GM12801 (cell line): Measurements from ENCODE around the gene NMT1.

Experiments
- TF ChIP-seq, protein P1 (sequence below): IDR thresholded peaks from one replicate; pipeline ENCODE4 v1.5.1; 2011; ENCODE audit warnings: control low read depth; ENCODE audit not compliant: insufficient read length; ENCODE audit errors: extremely low read depth

The NMT1 gene

DNA sequence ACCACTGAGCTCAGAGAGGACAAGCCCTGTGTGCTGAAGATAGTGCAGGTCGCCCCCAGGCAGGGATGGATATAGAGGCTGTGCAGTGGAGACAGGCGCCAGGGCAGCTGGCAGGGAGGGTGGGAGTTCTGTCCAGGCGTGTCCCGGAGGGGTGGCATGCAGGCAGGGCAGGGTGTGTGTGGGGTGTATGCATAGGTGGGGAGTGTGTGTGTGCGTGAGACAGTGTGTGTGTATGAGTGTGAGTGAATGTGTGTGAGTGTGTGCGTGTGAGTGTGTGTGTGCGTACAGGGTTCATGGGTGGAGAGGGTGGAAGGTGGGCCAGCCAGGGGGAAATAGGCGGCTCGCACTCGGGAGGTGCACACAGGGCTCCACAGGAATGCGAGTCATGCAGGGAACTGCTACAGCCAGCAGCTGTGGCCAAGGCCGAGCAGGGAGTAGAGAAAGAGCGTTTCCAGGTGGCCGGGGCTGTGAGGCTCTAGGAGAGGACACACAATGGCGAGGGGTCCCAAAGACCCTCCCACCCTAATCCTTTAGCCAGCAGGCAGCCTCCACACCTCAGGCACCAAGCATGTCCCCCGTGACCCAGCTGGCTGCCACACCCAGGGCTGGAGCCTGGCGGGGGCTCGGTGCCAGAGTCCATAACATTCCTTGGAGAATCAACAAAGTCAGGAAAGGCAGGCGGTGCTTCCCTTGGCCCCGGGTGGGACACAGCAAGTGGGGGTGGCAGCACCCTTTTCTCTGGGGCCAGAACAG, 66.6 kb downstream of the NMT1 start:
- TF ChIP-seq, protein P1, sequence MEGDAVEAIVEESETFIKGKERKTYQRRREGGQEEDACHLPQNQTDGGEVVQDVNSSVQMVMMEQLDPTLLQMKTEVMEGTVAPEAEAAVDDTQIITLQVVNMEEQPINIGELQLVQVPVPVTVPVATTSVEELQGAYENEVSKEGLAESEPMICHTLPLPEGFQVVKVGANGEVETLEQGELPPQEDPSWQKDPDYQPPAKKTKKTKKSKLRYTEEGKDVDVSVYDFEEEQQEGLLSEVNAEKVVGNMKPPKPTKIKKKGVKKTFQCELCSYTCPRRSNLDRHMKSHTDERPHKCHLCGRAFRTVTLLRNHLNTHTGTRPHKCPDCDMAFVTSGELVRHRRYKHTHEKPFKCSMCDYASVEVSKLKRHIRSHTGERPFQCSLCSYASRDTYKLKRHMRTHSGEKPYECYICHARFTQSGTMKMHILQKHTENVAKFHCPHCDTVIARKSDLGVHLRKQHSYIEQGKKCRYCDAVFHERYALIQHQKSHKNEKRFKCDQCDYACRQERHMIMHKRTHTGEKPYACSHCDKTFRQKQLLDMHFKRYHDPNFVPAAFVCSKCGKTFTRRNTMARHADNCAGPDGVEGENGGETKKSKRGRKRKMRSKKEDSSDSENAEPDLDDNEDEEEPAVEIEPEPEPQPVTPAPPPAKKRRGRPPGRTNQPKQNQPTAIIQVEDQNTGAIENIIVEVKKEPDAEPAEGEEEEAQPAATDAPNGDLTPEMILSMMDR = no peak

DNA sequence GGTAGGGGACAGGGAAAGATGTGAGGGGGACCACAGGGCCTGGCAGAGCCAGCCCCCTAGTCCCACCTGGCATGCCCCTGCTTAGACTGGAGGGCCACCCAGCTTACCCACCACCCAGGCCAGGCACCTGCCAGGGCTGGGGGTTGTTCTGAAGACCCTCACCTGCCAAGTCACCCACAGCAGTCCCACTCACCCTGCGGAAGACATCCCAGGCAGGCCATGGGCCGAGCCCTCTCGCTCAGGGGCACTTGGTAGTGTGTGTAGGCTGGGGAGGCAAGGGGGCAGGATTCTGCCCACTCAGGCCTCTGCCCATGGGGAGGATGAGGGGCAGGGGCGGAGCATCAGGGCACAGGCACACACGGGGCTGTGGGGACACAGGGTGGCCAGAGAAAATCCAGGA, 67.2 kb downstream of the NMT1 start:
- TF ChIP-seq, protein P1 = no peak

DNA sequence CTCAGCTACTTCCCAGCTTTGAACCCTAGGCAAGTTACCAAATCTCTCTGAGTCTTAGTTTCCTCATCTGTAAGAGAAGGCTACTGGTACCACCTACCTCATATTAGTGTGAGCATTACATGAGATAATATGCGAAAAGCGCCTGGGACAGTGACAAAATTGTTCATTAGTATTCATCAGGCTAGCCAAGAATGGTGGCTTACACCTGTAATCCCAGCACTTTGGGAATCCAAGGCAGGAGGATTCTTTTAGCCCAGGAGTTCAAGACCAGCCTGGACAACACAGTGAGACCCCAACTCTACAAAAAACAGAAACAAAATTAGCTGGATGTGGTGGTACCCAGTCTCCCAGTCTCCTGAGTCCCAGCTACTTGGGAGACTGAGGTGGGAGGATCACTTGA, 67.9 kb downstream of the NMT1 start:
- TF ChIP-seq, protein P1 = no peak

DNA sequence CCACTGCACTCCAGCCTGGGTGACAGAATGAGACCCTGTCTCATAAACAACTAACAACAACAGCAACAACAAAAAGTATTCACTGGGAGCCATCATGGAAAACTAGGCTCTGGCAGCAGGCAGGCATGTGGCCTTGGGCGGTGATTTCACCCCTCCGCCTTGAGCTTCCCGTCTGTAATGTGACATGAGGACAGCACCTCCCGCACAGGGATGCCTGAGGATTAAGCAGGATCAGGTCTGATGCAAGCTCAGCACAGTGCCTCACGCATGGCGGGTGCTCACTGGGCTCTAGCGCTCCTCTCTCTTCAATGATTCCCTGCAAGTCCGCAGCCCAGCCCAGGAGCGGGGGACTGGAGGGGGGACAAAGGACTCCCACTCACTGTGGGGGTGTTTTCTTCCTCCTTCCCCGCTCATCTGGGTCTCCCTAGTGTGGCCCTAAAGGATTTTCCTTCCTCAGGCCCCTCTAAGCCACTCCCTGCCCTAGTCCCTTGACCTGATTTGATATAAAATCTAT, 68.4 kb downstream of the NMT1 start:
- TF ChIP-seq, protein P1 = no peak

DNA sequence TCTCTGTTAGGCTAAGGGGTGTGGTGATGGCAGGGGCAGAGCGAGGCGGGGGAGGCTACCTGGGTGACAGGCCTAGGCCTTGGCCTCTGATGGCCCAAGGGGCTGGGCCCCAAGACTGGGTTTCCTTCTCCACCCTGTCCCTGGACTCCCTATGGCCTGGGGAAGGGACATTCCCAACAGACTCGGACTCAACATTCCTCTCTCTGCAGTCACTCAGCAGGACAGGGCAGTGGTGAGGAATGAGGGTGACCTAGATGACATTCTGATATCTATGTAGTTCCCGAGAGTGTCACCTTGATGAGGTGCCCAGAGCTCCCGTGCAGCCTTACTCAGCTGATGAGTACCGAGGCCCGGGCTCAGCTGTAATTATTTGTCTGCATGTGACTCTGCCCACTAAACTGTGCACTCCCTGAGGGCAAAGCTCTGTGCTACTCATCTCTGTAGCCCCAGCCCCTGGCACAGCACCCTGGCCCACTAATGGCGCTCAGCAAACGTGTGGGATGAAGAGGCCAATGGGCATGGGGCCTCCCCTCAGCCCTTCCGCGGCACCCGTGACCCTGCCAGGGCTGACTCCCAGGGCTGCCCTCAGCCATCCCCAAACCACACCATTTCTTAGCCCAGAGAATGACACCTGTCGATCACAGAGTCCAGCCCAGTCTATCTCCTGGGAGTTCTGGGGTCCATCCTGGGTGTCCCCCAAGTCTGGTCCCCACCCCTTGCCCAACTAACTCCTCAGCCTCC, 69.0 kb downstream of the NMT1 start:
- TF ChIP-seq, protein P1 = no peak

DNA sequence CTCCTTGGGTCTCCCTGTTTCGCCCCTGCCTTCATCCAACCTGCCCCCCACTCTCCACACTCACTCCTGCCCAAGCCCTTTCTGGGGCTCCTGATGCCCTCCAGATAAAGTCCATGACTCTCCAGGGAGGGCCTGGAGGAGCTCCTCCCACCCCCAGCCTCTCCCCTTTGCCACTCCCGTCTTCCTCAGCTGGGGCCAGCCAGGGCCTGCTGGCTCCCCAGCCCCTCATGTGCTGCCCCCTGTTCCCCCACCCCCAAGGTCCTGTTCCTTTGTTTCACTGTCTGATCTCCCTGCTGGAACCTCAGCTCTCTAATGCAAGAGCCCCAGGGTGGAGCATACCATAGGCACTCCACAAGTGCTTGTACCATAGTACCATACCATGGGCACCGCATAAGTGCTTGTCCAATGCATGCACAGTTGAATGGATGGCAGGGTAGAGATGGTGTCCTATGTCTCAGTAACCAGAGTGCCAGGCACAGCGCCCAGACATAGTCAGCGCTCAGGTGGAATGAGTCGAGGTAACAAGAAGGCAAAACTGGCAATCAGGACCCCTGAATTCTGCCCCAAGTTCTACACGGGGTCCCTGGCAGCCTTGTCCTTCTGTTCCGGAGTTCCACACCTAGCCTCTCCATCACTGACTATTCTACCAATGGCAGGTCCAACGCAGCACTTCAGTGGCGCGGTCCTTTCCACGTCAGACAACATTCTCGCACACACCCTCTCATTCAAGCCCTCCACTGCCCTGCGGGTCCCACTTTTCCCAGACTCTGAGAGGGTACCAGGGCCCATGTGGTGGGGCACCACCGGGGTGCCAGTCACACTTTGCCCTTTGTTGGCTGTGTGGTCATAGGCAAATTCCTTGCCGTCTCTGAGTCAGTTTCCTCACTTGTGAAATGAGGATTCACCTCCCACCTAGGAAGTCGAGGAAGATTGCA, 69.8 kb downstream of the NMT1 start:
- TF ChIP-seq, protein P1 = no peak
